ENCODE measurements around the gene PAQR5. TPM values are rescaled to one million over a fixed set of nuclear protein-coding genes. Genes with fewer than 3 reads are reported as not detected.

Gene PAQR5
- total and polyA plus RNA-seq, 9 of the 15 experiments (the other 6 are each of a cell fraction or from before 2014, with no cell fraction given): 0.04 to 0.08 TPM; not detected in 7

GRCh38 chr15:69452692-69453521 lies 154.2 kb downstream of the PAQR5 start, which contains the start of gene RPLP1 (continued):
- no peak for TF ChIP-seq RREB1 (CRISPR knock-in tag; IDR thresholded peaks at IDR 0.05)
- TF ChIP-seq MTA1 (IDR thresholded peaks at IDR 0.05; ENCODE audit: borderline replicate concordance): no peak
- no peak for TF ChIP-seq DDX20 (tag; IDR thresholded peaks at IDR 0.05; ENCODE audit: low read depth)
- 0 out of 2 replicates have a peak, but pooled peaks have one; percentile 0 for TF ChIP-seq SAFB (IDR thresholded peaks at IDR 0.05; ENCODE audit: borderline replicate concordance, low read depth, low read length)
